ENCODE data around the gene ZBTB38.

Gene ZBTB38

GRCh38 chr3:141341536-141341935 is 26.8 kb upstream of the ZBTB38 start:
- no peak for DNase-seq

DNA sequence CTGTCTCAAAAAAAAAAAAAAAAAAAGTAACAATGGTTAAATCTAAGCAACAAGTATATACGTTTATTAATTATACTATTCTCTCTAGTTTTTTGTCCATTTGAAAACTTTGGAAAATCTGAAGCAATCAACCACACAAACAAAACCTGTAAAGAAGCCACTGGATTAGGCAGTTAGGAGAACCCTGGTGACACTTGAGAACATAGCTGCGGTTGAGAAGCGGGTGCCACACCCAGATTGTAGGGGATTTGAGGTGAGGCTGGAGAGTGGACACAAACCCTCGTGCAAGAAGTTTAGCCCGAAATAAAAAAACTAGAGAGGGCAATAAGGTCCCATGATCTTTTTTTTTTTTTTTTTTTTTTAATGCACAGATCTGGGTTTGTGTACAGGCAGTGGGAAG is 25.9 kb upstream of the ZBTB38 start:
- no peak for DNase-seq

DNA sequence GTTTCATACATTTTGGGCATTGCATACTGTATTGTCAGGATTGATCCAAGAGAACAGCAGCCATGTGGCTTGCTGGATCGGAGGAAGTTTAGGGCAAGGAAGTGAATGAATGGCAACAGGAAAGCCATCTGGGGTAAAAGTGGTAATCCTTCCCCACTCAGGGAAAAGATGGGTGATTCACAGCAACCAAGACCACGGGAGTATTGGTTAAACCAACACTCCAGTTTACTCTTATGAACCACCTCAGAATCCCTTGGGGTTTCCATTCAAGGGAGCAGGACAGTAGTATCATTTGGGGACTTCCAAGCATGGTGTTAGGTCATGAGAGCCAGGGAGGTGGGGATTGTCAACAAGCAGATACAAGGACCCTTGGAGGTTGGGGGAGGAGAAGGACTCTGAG is 25.2 kb upstream of the ZBTB38 start:
- no peak for DNase-seq

DNA sequence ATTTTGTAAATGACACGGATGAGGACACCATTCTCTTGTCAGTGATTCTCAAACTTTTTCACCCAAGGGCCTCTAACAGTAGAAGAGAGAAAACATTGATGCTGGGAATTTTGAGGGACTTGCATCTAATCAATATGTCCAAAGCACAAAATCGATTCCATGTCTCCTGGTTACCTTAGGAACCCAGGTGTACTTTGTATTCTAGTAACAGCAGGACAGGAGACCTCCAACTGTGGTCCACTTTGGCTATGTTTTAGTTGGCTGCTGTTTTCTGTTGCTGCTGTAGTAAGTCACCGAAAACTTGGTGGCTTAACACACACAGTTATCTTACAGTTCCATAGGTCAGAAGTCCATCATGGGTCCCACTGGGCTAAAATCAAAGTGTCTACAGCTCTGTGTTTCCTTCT is 24.4 kb upstream of the ZBTB38 start:
- DNase-seq: no peak

DNA sequence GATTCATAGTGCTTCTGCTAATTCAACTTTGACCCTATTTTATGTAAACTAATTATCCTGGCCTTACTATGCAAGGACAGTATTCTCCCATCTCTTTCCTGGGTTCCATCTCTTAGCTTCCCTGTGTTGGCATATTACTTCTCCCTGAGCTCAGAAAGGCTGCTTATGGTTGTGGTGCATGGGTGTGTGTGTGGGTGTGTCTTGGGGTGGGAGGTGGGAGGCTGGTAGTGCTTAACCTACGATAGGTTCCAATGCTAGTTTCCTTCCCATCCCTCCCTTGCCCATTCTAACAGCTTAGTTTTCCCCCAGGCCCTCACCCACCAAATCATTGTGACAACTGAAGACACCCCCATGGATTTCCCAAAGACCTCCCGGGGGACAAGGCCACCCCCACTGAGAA is 22.8 kb upstream of the ZBTB38 start:
- no peak for DNase-seq

DNA sequence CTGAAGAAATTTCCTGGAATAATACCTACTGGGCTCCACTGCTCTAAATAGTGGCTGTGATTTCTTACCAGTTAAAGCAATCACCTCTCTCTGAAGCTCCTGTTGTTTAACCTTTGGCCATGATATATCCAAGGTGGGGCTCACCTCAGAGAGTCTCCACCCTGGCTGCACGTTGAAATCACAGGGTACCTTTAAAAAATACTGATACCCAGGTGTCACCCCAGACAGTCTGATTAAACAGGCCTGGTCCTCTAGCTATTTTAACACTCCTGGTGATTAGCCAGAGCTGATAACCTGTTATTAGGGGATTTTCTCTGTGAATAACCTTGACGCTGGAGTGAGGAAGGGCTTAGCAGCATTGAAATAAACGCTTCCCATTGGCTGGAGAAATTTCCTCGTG is 22.3 kb upstream of the ZBTB38 start:
- DNase-seq: no peak

DNA sequence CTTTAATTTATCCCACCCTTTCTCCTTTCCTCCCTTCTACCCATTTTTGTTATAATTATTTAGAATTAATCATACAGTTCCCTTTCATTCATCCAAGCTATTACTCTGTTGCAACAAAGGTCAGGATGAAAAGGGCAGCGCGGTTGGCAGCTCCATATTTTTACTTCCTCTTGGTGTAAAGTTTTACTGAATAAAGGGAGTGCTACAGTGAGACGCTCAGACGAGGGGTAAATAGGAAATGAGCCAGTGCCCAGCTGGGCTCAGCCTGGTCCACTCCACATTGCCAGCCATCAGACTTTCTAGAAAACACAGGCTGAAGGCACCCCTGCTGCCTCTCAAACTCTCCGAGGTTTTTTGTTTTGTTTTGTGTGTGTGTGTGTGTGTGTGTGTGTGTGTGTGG is 21.9 kb upstream of the ZBTB38 start:
- DNase-seq: no peak

DNA sequence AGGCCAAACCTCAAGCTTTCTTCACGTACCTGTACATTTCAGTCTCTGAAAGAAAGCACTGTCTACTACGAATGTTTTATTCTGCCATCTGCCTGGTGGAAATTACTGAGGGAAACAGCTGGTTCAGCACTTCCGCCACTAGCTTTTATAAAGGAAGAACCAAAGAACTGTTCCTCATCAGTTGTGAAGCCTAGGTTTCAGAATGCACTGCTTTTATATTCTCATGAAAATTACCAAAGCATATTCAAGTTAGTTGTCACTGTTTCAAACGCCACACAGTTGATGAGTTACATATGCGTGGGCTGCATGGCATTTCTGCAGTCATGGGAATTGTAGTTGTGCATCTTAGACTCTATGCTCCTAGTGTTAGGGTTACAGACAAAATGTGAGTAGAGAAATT is 21.5 kb upstream of the ZBTB38 start:
- DNase-seq: no peak

GRCh38 chr3:141348837-141349236 is 19.5 kb upstream of the ZBTB38 start:
- DNase-seq: no peak

DNA sequence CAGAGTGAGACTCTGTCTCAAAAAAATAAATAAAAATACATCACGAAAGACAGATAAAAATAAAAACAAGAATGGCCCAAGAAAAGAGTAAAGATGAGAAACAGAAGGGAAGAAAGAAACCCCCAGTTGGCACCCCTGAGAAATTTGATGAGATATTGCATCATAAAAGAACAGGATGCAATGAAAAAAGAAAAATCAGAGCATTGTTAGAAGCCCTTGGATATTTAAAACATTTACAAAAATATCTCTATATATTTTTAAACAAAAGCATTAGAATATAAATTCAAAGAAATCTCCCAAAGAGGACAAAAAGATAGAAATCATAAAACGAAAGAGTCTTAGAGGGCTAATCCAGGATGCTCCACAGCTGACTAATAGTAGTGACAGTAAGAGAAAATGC is 18.6 kb upstream of the ZBTB38 start:
- DNase-seq: no peak

DNA sequence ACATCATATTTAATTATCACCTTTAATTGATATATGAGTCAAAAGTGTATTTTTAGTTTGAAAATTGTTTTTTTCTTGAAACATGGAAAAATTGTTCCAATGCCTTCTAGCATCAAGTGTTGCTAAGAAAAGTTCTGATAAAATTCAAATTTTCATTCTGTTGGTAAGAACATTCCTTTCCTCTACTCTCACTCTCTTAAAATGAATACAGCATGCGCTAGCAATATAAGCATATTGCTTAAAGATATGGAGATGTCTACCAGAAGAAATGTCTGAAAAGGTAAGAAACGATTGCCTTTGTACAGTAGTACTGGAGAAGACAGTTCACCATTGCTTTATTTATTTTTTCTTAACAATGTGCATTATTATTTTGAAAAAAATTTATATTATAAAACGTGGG is 17.6 kb upstream of the ZBTB38 start:
- no peak for DNase-seq

DNA sequence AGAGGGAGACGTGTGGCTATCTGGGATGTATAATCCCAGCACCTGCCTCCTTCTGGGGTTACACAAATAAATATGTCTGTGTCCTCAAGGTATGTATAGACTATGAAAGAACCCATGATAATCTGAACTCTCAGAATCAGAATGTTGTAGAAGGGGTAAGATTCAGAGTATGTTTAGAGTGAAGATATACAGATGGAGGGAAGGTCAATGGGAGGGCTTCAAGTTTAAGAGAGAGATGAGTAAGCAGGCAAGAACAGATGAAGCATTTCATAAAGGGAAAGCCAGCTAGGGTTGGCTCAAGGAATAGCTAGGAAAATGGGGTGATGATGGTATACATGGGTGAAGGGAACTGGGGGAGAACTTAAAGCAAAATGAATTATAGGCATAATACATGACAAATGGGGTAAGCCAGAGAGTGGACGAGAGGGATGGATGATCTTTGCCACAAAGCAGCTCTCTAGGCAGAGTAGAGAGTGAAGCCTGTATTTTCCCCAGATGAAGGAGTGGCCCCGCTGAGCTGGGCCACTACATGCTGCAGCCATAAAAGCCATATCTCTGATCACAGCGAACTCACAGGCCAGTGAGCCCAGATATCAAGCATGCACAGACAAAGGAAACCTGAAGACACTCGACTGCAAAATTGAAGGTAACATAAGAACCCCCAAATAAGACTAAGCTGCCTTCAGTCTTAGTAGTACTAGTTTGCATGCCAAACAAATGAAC is 15.9 kb upstream of the ZBTB38 start:
- no peak for DNase-seq

DNA sequence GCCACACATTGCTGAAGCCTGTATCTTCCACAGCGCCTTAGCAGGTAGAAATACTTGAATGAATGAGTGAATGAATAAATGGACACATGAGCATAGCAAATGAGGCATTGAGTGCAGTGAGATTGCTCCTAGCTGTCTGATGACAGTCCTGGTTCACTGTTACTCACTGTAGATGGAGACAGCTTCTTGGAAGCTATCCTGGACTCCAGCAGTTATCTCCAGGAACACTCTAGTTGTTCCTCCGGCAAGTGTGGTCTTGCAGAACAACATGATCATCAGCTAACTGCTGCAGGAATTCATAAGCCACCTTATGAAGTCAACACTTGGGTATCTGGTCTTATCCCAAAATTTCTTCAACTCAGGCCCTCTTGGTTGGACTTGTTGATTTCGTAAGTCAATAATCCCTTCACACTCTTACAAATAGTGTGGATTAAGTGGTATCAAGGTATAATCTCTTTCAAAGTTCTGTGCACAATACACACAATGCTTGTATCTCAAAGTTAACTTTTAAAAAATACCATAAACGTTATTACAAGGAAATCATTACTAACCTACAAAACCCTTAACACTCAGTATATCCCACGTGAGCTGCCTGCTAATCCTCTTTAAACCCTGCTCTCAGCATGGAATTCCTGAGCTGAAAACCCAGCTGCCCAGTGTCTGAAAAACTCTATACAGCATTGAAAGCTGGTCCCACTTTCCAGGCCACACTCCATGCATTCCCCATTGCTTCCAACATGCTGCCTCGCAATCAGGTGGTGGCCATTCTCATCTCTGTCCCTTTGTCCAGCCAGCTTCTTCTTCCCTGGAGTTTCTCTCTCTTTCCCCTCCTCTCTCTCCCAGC is 14.4 kb upstream of the ZBTB38 start:
- no peak for DNase-seq

DNA sequence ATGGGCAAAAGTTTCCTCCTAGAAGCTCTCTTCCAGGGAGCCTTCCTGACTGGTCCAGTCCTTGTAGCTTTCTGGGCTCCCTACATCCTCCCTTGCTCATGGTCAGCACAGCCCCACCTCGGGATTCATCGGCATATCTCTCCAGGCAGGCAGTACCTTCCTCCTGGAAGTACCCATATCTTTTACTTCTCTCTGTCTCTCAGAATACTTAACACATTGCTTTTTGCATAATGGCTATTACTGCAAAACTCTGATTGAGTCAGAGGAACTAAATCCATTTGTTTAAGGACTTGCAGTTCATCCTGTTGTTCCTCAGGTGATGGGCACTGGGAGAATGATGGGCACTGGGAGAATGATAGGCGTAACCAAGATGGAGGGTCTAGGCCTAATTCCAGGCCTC is 13.8 kb upstream of the ZBTB38 start:
- no peak for DNase-seq

- no peak for DNase-seq
Observed at GRCh38 chr3:141355242-141355641, 13.1 kb upstream of the ZBTB38 start.

GRCh38 chr3:141356046-141356445 is 12.3 kb upstream of the ZBTB38 start:
- no peak for DNase-seq

DNA sequence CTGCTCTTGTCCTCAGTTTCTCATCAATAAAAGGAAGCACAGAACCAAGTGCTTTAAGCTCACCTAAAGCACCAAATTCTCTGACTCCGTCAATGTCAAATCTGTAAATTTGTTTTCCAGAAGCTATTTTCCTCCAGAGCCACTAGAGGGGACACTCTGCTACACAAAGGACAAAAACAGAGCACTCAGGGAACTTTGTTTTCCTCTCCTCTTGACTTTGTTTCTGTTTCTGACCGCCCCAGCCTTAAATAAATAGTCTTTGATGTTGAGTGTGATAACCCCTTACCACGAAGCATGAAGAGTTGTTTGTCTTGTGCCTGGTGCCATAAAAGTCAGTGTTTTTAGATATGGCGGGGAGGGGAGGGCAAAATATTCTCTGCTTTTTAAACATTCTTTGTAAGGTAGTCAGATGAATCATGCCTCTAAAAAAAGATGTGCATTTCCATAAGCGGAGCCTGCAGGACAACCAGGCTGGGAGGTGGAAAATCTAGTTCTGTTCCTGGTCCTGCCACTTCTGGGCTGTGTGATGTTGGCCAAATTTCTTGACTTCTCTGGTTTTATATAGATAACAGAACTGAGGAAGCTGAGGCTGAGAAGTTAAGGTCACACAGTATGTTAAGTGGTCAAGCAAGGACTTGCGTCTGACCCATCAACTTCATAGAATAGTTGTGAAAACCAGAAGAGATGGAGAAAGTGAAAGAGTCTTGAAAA is 7.3 kb upstream of the ZBTB38 start:
- DNase-seq: peak; percentile 83

DNA sequence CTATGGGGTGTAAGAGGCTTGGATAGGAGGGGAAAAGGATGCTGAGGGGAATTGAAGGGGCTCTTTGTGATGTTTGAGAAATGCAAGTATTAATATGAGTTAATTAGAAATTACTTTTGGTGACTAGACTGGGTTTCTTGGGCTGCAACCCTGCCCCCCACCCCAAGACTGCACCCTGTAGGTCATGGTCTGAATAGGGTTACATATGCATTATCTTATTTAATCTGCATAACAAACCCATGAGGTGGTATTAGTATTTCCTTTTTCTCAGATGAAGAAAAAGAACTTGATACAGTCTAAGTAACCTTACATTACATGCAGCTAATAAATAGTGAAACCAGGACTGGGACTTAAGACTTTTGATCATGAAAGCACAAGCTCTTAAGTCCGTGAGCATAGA is 5.6 kb upstream of the ZBTB38 start:
- DNase-seq: no peak

- DNase-seq: no peak
Observed at GRCh38 chr3:141365201-141365600, 3.1 kb upstream of the ZBTB38 start.

GRCh38 chr3:141366285-141367037 is 1.8 kb upstream of the ZBTB38 start:
- peak; percentile 96 for DNase-seq

DNA sequence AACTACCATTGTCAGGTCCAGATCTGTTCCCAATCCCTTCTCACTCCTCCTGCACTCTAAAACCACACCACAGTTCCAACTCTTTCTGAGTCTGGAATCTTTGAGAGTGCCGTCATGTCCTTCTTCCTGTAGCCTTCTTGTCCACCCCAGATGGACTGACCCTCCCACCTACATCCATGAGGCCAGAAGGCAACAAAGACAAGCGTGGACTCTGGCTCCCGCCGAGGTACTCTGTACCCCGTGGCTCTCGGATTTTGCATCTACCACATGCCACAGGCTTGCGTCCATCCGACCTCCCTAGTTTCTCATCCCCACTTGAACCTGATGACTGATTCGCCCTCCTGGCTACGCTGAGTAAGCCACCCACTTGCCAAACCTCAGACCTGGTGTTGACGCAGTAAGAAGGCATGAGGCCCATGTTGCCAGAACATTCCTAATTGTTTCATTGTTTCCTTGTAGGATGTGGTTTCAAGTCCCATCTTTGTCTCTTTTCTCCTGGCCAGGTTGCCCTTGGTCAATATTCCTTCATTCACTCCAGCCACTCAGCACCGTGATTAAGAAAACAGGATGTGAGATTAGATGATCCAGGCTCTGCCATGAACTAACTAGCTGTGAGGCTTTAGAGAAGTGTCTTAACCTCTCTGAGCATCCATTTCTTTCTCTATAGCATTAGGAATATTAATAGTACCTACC is 1.1 kb upstream of the ZBTB38 start:
- DNase-seq: peak; percentile 100
